IgD-negative memory B cell (primary cell): ENCODE results near the gene ATP2B2. TPM values are rescaled to one million over a fixed set of nuclear protein-coding genes. Genes with fewer than 3 reads are reported as not detected.

Source experiments
- H3K27ac Mint-ChIP-seq, 3 donors: one replicate each; pipeline ENCODE4 v1.8.0; 2020 to 2022; ENCODE audit warnings: mild to moderate bottlenecking in 3 of 3, mixed read lengths in 3 of 3, moderate library complexity in 1 of 3
- H3K27me3 Mint-ChIP-seq: one replicate; pipeline ENCODE4 v1.8.0; 2021; ENCODE audit warnings: mixed read lengths
- H3K36me3 Mint-ChIP-seq: one replicate; pipeline ENCODE4 v1.8.0; 2020; ENCODE audit warnings: mild to moderate bottlenecking, mixed read lengths
- H3K4me1 Mint-ChIP-seq, 3 donors: one replicate each; pipeline ENCODE4 v1.8.0; 2020 to 2022; ENCODE audit warnings: mixed read lengths in 3 of 3, mild to moderate bottlenecking in 1 of 3
- H3K4me3 Mint-ChIP-seq, 4 donors: one replicate each; pipeline ENCODE4 v1.8.0; 2020 to 2022; ENCODE audit warnings: mild to moderate bottlenecking in 4 of 4, mixed read lengths in 4 of 4, moderate library complexity in 3 of 4
- H3K9me3 Mint-ChIP-seq, 3 donors: one replicate each; pipeline ENCODE4 v1.8.0; 2020 to 2021; ENCODE audit warnings: mixed read lengths in 3 of 3, mild to moderate bottlenecking in 1 of 3
- polyA plus RNA-seq: library from polyadenylated mRNA; unstranded; fragments of 300-500 nt; fragmentation: Illumina TruSeq; gene quantifications from one replicate; pipeline ENCODE4 v1.2.3, GENCODE V29; 2021

The ATP2B2 gene
- polyA plus RNA-seq, 1 donor from 2014 or later = not detected

DNA sequence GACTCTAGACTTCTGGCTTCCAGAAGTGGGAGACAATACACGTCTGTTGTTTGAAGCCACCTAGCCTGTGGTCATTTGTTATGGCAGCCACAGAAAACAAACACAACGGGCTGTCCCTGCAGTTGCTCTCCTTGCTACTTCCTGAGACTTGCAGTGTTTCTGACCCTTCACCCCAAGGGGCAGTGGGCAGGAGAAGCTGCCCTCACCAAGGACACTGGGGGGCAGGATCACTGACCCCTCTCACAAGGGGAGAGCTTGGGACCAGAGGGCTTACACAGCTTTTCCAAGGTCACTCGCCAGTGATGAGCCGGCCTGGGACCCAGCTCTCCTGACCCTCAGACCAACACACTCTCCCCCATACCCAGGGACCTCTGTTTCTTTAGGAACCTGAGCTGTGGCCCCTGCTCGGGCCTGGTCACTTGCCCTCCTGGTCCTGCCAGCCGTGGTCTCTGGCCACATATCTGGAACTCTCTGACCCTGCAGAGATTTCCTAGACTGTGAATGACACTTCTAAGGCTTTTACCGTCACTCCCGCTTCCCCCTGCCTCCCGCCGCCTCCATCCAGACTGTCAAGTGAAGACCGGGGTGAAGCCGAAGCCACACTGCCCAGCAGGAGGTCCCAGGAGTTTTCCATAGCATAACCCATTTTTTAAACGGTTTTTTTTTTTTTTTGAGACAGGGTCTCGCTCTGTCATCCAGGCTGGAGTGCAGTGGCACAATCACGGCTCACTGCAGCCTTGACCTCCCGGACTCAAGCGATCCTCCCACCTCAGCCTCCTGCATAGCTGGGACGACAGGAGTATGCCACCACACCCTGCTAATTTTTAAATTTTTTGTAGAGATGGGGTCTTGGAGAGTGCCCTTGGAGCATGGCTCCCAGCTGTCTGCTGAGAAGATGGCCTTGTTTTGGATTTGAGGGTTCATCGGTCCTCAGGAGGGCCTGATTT, 4.4 kb downstream of the ATP2B2 start:
- Mint-ChIP-seq H3K4me1 (peaks cover 0 to 3% (median 0%) of the 10 kb centered on the region in 3 donors), H3K36me3 (no peaks in the 10 kb centered on the region), H3K9me3 (no peaks in the 10 kb centered on the region), H3K27me3 (peaks cover 10% of the 10 kb centered on the region), H3K27ac (no peak overlapping the region), H3K4me3 (no peak overlapping the region)

DNA sequence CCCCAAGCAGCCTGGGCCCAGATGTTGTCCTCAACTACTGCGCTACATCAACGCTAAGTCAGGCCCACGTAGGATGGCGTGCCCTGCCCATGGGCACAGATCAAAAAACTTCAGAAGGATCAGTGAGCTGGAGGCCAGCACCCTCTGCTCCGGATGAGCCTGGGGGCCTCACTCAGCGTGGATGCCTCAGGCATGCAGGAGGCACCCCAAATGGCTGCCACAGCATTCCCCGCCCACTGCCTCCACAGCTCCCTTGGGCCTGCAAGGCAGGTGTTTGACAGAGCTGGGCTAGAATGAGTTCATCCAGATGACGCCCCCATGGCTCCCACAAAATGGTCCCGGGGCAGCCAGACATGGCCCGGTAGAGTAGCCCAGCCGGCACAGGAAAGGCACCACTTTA, 7.1 kb downstream of the ATP2B2 start:
- no peaks in the 10 kb centered on the region for H3K9me3 Mint-ChIP-seq
- H3K4me3 Mint-ChIP-seq = no peak overlapping the region
- H3K4me1 Mint-ChIP-seq = no peaks in the 10 kb centered on the region
- no peaks in the 10 kb centered on the region for H3K36me3 Mint-ChIP-seq
- H3K27ac Mint-ChIP-seq = no peak overlapping the region
- peaks cover 3% of the 10 kb centered on the region for H3K27me3 Mint-ChIP-seq

DNA sequence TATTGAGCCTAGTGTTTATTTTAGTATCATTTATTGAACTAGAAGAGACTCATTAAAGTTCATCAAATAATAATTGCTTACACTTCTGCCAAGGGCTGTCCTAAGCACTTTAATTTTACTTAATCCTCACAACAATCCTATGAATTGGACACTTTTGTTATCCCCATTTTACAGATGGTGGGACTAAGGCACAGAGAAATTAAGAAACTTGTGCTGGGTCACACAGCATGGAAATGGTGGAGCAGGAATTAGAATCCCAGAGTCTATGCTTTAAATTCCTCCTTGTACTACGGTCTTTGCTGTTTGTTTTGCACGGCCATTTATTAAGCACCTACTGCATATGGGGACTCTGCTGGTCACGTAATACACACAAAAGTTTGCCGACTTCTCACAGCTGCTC, 7.9 kb downstream of the ATP2B2 start:
- no peak overlapping the region for H3K27ac Mint-ChIP-seq
- no peak overlapping the region for H3K4me3 Mint-ChIP-seq
- H3K36me3 Mint-ChIP-seq = no peaks in the 10 kb centered on the region
- no peaks in the 10 kb centered on the region for H3K4me1 Mint-ChIP-seq
- H3K9me3 Mint-ChIP-seq = no peaks in the 10 kb centered on the region
- peaks cover 4% of the 10 kb centered on the region for H3K27me3 Mint-ChIP-seq

DNA sequence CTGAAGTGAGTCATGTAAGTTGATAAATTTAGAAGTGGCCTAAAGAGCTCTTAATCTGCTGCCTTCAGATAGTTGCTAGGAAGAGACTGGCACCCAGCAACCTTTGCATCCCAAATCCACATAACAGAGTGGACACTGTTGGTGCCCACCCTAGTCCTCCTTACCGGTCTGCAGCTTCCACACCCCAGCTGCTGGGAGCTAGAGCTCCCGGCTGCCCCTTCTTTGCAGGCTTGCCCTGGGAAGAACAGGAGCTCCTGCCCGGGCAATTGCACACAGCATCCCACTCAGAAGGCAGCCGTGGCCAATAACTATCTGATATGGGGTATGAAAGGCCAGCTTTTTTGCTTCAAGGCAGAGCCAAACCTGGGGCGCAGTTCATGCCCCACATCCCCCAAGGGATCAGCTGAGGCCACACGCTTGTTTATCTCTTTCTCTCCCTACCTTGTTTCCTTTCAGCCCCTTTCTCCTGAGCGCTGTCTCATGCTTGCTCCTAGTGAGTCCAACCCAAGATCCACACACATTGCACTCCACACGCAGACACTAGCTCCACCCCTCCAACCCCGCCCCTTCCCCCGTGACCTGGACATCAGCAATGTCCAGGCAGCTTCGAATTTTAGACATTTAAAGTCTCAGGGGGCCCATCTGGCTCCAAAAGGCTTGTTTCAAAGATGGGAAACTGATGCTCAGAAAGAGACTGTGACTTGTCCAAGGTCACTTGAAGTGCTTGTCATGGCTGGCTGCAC, 9.1 kb downstream of the ATP2B2 start:
- no peak overlapping the region for H3K4me3 Mint-ChIP-seq
- H3K4me1 Mint-ChIP-seq = no peaks in the 10 kb centered on the region
- H3K27ac Mint-ChIP-seq = no peak overlapping the region
- H3K27me3 Mint-ChIP-seq = peaks cover 5% of the 10 kb centered on the region
- no peaks in the 10 kb centered on the region for H3K9me3 Mint-ChIP-seq
- no peaks in the 10 kb centered on the region for H3K36me3 Mint-ChIP-seq

DNA sequence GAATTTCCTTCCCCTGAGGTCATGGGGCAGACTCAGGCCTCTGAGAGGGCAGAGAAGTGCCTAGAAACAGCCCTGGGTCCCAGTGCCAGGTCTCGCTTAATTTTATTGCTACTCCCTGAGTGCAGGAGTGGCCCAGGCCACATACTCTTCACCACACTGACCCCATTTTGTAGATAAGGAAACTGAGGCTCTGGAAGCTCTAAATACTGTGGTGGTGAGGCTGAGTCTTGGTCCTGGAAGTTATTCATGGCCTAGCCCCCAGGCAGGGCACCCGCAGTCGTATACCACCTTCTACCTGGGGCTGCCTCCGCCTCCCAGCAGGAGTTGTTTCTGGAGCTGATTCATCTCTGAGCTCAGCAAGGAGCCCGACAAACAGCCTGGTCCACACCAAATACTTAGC, 9.8 kb downstream of the ATP2B2 start:
- no peaks in the 10 kb centered on the region for H3K9me3 Mint-ChIP-seq
- H3K36me3 Mint-ChIP-seq = no peaks in the 10 kb centered on the region
- H3K4me1 Mint-ChIP-seq = no peaks in the 10 kb centered on the region
- no peak overlapping the region for H3K27ac Mint-ChIP-seq
- H3K27me3 Mint-ChIP-seq = peaks cover 3% of the 10 kb centered on the region
- no peak overlapping the region for H3K4me3 Mint-ChIP-seq

DNA sequence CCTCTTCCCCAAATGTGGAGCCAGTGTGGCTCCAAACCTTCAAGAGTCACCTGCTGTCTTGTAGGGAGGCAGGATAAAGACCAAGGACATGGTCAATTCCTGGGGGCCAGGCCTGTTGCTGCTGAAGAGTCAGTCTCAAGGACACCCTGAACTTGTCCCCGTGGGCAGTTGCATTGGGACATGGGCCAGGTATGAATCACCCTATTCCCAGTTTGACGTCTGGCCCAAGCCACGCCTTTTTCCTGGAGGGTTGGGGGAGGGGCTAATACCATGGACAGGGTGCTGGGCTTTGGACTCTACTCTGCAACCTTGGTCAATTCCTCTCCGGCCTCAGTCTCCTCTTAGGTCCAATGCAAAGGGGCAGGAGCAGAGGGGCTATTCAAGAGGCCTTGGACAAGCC, 10.4 kb downstream of the ATP2B2 start:
- H3K27me3 Mint-ChIP-seq = peaks cover 4% of the 10 kb centered on the region
- H3K4me1 Mint-ChIP-seq = no peaks in the 10 kb centered on the region
- H3K27ac Mint-ChIP-seq = no peak overlapping the region
- H3K36me3 Mint-ChIP-seq = no peaks in the 10 kb centered on the region
- H3K9me3 Mint-ChIP-seq = no peaks in the 10 kb centered on the region
- H3K4me3 Mint-ChIP-seq = no peak overlapping the region

DNA sequence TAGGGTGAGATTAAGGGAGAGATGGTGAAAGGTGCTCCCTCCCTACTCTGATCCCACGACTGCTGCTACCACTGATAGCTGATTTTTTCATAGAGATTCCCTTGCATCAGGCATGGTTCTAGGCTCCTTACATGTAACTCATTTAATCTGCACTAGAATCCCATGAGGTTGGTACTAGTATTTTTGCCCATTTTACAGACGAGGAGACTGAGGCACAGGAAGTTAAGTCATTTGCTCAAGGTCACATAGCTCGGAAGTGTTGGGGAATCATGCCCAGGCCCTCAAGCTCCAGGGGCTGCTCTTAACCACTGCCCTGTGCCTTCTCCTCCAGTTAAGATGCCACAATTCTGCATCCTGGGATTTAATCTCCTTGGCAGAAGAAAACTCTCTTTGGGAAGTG, 11.2 kb downstream of the ATP2B2 start:
- Mint-ChIP-seq H3K27ac (peak overlapping the region in 1 of 3 donors; percentile 33), H3K27me3 (peaks cover 6% of the 10 kb centered on the region), H3K4me3 (no peak overlapping the region), H3K9me3 (no peaks in the 10 kb centered on the region), H3K36me3 (peaks cover 3% of the 10 kb centered on the region), H3K4me1 (no peaks in the 10 kb centered on the region)

DNA sequence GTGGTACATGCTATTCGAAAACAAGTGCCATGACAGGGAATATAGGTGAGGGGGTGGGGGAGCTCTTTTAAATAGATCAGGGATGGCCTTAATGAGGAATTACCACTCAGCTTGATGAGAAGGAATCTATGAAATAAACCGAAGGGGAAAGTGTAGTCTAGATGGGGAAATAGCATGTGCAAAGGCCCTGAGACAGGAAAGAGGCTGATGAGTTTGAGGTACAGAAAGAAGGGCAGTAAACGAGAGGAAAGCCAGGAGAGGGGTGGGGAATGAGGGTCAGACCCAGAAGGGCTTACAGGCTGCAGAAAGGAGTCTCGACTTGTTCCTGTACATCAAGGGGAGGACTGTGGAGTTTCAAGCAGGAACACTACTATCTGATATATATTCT, 12.2 kb downstream of the ATP2B2 start:
- H3K4me1 Mint-ChIP-seq = no peaks in the 10 kb centered on the region
- H3K27me3 Mint-ChIP-seq = peaks cover 6% of the 10 kb centered on the region
- H3K36me3 Mint-ChIP-seq = peaks cover 3% of the 10 kb centered on the region
- H3K9me3 Mint-ChIP-seq = no peaks in the 10 kb centered on the region
- H3K27ac Mint-ChIP-seq = peak overlapping the region in 1 of 3 donors; percentile 33
- no peak overlapping the region for H3K4me3 Mint-ChIP-seq

DNA sequence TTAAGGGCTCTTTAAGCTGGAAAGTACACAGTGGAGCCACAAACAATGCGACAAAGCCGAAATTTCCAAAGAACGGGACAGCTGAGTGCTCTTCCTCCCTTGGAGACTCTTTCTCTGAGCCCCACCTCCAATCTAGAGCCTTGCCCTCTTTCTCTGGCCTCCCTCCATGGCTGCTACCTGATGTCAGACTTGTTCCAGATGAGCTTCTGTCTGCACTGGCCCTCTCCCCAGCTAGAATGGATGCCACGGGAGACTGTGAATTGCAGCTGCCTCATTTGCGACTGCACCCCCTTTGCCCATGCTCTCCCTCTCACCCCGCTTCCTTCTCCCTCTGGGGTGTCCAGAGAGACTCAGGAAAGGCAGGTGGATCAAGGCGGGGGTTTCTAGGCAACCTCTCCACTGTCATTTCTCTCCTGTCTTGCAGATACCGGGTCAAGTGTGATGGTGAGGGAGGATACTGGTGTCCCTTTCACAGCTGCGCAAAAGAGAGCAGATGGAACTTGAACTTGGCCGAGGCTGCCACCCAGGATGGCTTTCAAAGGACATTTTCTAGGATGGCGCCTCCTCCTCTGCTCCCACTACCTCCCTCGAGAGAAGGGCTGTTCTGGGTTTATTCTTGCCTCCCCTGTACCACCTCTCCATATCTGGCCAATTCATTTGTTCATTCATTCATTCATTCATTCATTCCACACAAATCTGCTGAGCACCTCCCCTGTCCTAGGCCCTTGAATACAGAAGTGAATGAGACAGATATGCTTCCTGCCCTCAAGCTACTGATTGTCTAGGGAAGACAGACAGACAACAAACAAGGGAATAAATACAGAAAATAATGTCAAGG, 12.8 kb downstream of the ATP2B2 start:
- Mint-ChIP-seq H3K36me3 (peaks cover 3% of the 10 kb centered on the region), H3K27me3 (peaks cover 6% of the 10 kb centered on the region), H3K4me3 (no peak overlapping the region), H3K27ac (peak overlapping the region in 1 of 3 donors; percentile 33), H3K4me1 (no peaks in the 10 kb centered on the region), H3K9me3 (no peaks in the 10 kb centered on the region)

DNA sequence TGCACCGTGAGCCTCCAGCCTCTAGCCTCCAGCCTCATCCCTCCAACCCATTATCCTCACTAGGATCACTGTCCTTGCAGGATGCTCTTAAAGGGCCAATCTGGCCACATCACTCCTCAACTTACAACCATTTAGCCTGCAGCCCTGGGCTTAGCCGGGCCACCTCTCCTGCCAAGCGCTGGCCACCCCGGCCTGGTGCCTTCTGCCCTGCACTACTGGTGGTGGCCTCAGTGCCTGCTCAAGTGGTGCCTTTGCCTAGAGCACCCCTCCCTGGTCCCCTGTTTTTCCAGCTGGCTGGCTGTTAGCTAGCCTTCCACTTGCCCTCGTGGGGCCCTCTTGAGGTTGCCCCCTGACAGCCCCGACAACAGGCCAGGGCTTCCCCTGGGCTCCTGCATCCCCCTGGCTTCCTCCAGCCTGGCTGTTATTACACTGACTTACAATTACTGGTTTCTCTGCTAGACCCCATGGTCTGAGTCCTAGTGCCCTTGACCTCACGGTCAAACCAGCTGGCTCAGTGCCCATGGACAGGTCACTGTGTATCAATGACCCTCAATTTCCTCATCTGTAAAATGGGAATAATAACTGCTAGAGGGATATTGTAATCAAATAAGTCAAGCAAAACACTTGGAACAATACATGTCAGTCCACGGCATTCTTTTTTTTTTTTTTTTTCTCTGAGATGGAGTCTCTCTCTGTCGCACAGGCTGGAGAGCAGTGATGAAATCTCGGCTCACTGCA, 15.5 kb downstream of the ATP2B2 start:
- Mint-ChIP-seq H3K36me3 (peaks cover 3% of the 10 kb centered on the region), H3K4me3 (no peak overlapping the region), H3K27ac (no peak overlapping the region), H3K9me3 (no peaks in the 10 kb centered on the region), H3K27me3 (peaks cover 7% of the 10 kb centered on the region), H3K4me1 (peaks cover 0 to 2% (median 0%) of the 10 kb centered on the region in 3 donors)

DNA sequence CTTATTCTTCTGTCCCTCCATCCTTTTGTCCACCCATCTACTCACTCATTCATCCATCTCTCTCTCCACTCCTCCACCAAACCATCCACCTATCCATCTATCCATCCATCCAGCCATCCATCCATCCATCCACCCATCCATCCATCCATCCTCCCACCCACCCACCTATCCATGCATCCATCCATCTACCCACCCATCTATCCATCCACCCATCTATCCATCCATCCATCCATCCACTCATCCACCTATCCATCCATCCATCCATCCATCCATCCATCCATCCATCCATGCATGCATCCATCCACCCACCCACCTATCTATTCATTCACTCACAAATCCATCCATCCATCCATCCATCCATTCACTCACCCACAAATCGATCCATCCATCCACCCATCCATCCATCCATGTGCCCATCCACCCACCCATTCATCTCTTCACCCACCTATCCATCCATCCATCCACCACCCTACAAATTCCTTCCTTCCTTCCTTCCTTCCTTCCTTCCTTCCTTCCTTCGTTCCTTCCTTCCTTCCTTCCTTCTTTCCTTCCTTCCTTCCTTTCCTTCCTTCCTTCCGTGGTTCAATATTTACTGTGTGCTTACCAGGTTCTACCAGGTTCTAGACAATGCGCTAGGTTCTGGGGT, 17.3 kb downstream of the ATP2B2 start:
- H3K4me1 Mint-ChIP-seq = peaks cover 0 to 2% (median 0%) of the 10 kb centered on the region in 3 donors
- H3K4me3 Mint-ChIP-seq = no peak overlapping the region
- H3K27me3 Mint-ChIP-seq = peaks cover 6% of the 10 kb centered on the region
- peaks cover 3% of the 10 kb centered on the region for H3K36me3 Mint-ChIP-seq
- H3K27ac Mint-ChIP-seq = no peak overlapping the region
- no peaks in the 10 kb centered on the region for H3K9me3 Mint-ChIP-seq

DNA sequence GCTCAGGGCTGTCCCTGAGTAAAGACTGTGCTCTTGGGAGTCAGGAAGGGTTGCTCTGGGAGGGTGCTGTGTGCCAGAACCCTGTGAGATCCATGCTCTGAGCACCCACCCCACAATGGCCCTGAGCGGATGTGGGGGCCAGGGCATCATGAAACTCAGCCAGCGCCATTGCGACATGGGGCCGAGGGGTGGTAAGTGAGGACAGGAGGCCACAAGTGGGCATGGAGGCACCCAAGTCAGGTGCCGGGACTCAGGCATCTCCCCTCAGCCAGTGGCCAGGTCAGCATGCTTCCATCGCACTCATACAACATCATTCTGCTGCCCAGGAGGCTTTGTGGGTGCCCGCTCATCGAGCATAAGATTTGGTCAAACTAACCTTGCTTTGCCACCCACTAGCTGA, 19.6 kb downstream of the ATP2B2 start:
- peaks cover 3% of the 10 kb centered on the region for H3K36me3 Mint-ChIP-seq
- H3K9me3 Mint-ChIP-seq = no peaks in the 10 kb centered on the region
- peaks cover 5% of the 10 kb centered on the region for H3K27me3 Mint-ChIP-seq
- no peak overlapping the region for H3K4me3 Mint-ChIP-seq
- no peak overlapping the region for H3K27ac Mint-ChIP-seq
- peaks cover 0 to 2% (median 0%) of the 10 kb centered on the region in 3 donors for H3K4me1 Mint-ChIP-seq

DNA sequence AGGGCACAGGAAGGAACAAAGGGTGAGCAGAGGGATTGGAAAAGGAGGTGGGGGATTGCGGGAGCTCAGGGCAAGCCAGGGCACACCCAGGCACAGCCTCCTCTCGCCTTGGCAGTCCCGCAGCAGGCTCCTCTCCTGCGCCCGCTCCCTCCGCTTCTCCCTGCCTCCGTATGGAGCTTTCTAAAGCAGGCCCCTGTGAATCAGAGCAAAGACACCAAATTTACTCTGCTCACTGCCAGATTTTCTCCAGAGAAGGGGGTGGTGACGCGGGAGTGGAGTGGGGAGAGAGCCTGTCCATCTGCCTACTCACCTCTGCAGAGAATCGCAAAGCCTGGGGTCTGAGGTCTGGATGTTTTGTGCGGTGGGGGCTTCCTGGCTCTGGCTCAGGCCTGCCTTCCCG, 20.0 kb downstream of the ATP2B2 start:
- Mint-ChIP-seq H3K9me3 (no peaks in the 10 kb centered on the region), H3K27me3 (peaks cover 5% of the 10 kb centered on the region), H3K27ac (no peak overlapping the region), H3K4me1 (peaks cover 0 to 2% (median 0%) of the 10 kb centered on the region in 3 donors), H3K36me3 (peaks cover 3% of the 10 kb centered on the region), H3K4me3 (no peak overlapping the region)

DNA sequence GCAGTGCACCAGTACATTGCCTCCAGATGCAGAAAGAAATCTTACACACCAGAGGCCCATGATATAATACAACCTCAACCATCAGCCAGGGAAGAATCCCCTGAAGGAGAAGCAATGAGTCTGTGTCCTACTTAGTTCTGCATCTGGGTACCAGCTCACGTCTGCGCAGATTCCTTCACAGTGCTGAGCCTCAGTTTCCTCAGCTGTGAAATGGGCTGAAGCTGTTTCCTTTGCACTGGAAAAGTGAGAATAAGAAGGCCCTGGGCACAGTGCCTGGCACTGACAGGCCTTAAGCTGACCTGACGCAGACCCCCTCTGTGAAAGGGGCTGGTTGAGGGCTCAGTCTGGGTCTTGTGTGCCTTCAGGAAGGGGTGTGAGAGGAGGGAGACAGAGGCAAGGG, 20.7 kb downstream of the ATP2B2 start:
- Mint-ChIP-seq H3K4me1 (peaks cover 0 to 2% (median 0%) of the 10 kb centered on the region in 3 donors), H3K27ac (no peak overlapping the region), H3K4me3 (peak overlapping the region in 1 of 4 donors; percentile 70), H3K9me3 (no peaks in the 10 kb centered on the region), H3K27me3 (peaks cover 3% of the 10 kb centered on the region), H3K36me3 (peaks cover 3% of the 10 kb centered on the region)
